Left colon (tissue), 2 donors: ENCODE results near the gene OR8G5. TPM values are rescaled to one million over a fixed set of nuclear protein-coding genes. Genes with fewer than 3 reads are reported as not detected.

Experiments
- ATAC-seq: fragments of 200-7000 bp; cut with Tn5 transposase; one replicate; pipeline ENCODE4 v1.9.1; 2020; ENCODE audit warnings: mild to moderate bottlenecking, moderate library complexity
- DNase-seq, 2 donors: peaks; one replicate each; pipeline ENCODE4 v3.0.0-alpha.2; 2020
- intact Hi-C, 2 donors: fragments of 100-400 bp; cut with DNase I in 1 of 2; cut with micrococcal nuclease in 1 of 2; formaldehyde crosslinking; loops; one replicate each; pipeline versions ENCODE4 v1.11.2 to v1.14.0; 2022; cut with DNase I, micrococcal nuclease
- total RNA-seq, 2 donors: library from RNA; stranded (reverse); fragmentation: NEBNext Ultra II Directional; extraction: Animal tissue kit (Norgen Biotek cat#: 25700); gene quantifications; one replicate each; pipeline ENCODE4 v1.2.1, GENCODE V29; 2021
- donor health status: DM: no; HTN: no; CAD: no.
- donor health status: DM: yes; HTN: yes; CAD: no.

Gene OR8G5
- total RNA-seq, 2 donors from 2014 or later = not detected

- ATAC-seq = peak; percentile 63
- DNase-seq = no peak
- intact Hi-C loops = no loop called here
Measured at GRCh38 chr11:124277804-124278203, 21.6 kb downstream of the OR8G5 start.

GRCh38 chr11:124278261-124278660 lies 22.1 kb downstream of the OR8G5 start:
- DNase-seq (no peak), ATAC-seq (no peak)
- intact Hi-C loops = no loop called here

- intact Hi-C loops = no loop called here
- DNase-seq (no peak), ATAC-seq (no peak)
Measured at GRCh38 chr11:124285610-124286344, 29.6 kb downstream of the OR8G5 start.

GRCh38 chr11:124294687-124295086 lies 38.5 kb downstream of the OR8G5 start:
- no peak for ATAC-seq
- intact Hi-C loops = no loop called here

GRCh38 chr11:124296016-124296415 lies 39.8 kb downstream of the OR8G5 start:
- ATAC-seq (no peak), DNase-seq (no peak)
- intact Hi-C loops = no loop called here

More at GRCh38 chr11:124294687-124295086, 38.5 kb downstream of the OR8G5 start:
- DNase-seq = no peak

- intact Hi-C loops = no loop called here
- ATAC-seq (no peak), DNase-seq (no peak)
Measured at GRCh38 chr11:124297921-124298320, 41.7 kb downstream of the OR8G5 start.

- no peak for DNase-seq
- intact Hi-C loops = no loop called here
- no peak for ATAC-seq
Measured at GRCh38 chr11:124301548-124301947, 45.4 kb downstream of the OR8G5 start.

GRCh38 chr11:124302347-124303125 lies 46.4 kb downstream of the OR8G5 start:
- no peak for ATAC-seq
- DNase-seq = no peak
- intact Hi-C loops = no loop called here

GRCh38 chr11:124307093-124307492 lies 50.9 kb downstream of the OR8G5 start:
- DNase-seq (no peak), ATAC-seq (peak; percentile 26)
- intact Hi-C loops = no loop called here

- intact Hi-C loops = no loop called here
- DNase-seq = no peak
- no peak for ATAC-seq
Measured at GRCh38 chr11:124310721-124311120, 54.5 kb downstream of the OR8G5 start.

- intact Hi-C loops = no loop called here
- ATAC-seq = no peak
Measured at GRCh38 chr11:124311269-124311668, 55.1 kb downstream of the OR8G5 start.

GRCh38 chr11:124311670-124312069 lies 55.5 kb downstream of the OR8G5 start:
- DNase-seq = no peak
- intact Hi-C loops = no loop called here
- ATAC-seq = no peak

More at GRCh38 chr11:124311269-124311668, 55.1 kb downstream of the OR8G5 start:
- DNase-seq = no peak

- ATAC-seq = no peak
- no peak for DNase-seq
- intact Hi-C loops = no loop called here
Measured at GRCh38 chr11:124313131-124313530, 57.0 kb downstream of the OR8G5 start.

- DNase-seq (no peak), ATAC-seq (no peak)
- intact Hi-C loops = no loop called here
Measured at GRCh38 chr11:124313849-124314248, 57.7 kb downstream of the OR8G5 start, which contains the start of gene OR8D1. Gene OR8D1 (minus strand): TSS chr11:124313949. CDS start chr11:124310766, 3,183 bp downstream.

- DNase-seq (no peak), ATAC-seq (no peak)
- intact Hi-C loops = no loop called here
Measured at GRCh38 chr11:124315052-124315451, 58.9 kb downstream of the OR8G5 start.

Other genes with a start within 250 kb of the OR8G5 start
- under 1 TPM; 0.18 to 0.56 TPM for gene OR10G4, start 243.4 kb upstream of the OR8G5 start, total RNA-seq
- gene OR10G9, start 233.4 kb upstream of the OR8G5 start, total RNA-seq = under 1 TPM in 1 of 2 donors, not detected in 1; 0.34 TPM
- not detected for gene OR10G8, start 229.6 kb upstream of the OR8G5 start, total RNA-seq
- gene OR10G7, start 215.1 kb upstream of the OR8G5 start, total RNA-seq = not detected
- gene VWA5A, start 140.9 kb upstream of the OR8G5 start, total RNA-seq = 10 to 100 TPM; 48.8 to 59.8 TPM
- not detected for gene OR10D3, start 73.0 kb upstream of the OR8G5 start, total RNA-seq
- gene OR8G1, start 15.3 kb upstream of the OR8G5 start, total RNA-seq = not detected
- gene OR8D1, start 57.6 kb downstream of the OR8G5 start, total RNA-seq = not detected
- not detected for gene OR8D2, start 63.8 kb downstream of the OR8G5 start, total RNA-seq
- gene OR8B2, start 128.1 kb downstream of the OR8G5 start, total RNA-seq = not detected
- gene OR8B3, start 142.6 kb downstream of the OR8G5 start, total RNA-seq = not detected
- not detected for gene OR8B4, start 168.5 kb downstream of the OR8G5 start, total RNA-seq
- not detected for gene OR8B8, start 189.3 kb downstream of the OR8G5 start, total RNA-seq